Hematopoietic multipotent progenitor cell treated with erythropoietin and hydrocortisone succinate and interleukin-3 and kit ligand, for 15 days (in vitro differentiated cells): Measurements from ENCODE around the gene C6orf15.
A peak's percentile ranks its signal among the peaks of the same experiment; 100 is the strongest.

ENCODE experiments used
- DNase-seq: peaks from one replicate; pipeline ENCODE4 v3.0.0-alpha.2; 2015; ENCODE audit warnings: low spot score

The C6orf15 gene

GRCh38 chr6:31112478-31112877, at the start of gene C6orf15:
Gene C6orf15, minus strand, starts transcription at chr6:31112575. Its CDS starts 20 bp downstream, at chr6:31112555.
- no peak for DNase-seq

- DNase-seq: no peak
These were observed 49.1 kb upstream of the C6orf15 start for GRCh38 chr6:31161216-31162126.

GRCh38 chr6:31158863-31159855, 46.8 kb upstream of the C6orf15 start:
- DNase-seq: peak; percentile 32

DNA sequence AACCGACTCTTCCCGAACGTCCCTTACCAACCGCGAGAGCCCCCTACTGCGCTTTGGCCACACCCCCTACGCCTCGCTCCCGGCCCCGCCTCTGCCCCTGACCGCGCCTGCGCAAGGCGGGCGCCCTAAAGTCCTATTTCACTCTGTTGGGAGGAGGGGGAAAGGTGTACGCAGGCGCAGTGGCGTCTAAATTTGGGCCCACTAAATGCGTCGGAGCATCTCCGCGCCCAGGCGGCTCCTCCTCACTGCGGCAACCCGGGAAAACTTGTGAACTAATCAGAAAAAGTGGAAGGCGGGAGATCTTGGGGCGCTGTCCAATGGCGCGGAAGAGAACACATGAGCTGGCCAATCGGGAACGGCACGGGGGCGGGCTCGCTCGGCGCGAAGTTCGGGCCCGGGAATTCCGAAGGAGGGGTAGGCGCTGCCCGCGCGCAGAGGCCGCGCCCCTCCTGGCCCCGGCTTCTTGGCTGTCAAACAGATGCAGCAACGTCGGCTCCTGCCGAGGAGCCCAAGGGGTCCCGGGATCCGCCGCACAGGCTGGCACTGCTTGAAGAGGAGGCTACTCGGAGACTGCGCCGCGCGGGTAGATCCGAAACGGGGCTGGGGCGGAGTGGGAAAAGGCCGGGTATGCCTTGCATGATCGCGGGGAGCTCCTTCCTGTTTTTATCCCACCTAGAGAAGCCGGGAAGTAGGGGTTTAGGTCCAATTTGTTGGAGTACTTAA, 45.9 kb upstream of the C6orf15 start, which contains the start of gene TCF19:
TCF19 (plus strand) TSS at position 450 of the 723 bp plus-strand sequence. CDS start 881 bp downstream, outside the sequence.
- DNase-seq: peak; percentile 98

- no peak for DNase-seq
These were observed 45.3 kb upstream of the C6orf15 start, which contains the start of gene CCHCR1 for GRCh38 chr6:31157513-31158139. Gene CCHCR1, minus strand, starts transcription at chr6:31157802. Its CDS starts 202 bp downstream, at chr6:31157600.

- no peak for DNase-seq
These were observed 44.3 kb upstream of the C6orf15 start for GRCh38 chr6:31156641-31157040.

DNA sequence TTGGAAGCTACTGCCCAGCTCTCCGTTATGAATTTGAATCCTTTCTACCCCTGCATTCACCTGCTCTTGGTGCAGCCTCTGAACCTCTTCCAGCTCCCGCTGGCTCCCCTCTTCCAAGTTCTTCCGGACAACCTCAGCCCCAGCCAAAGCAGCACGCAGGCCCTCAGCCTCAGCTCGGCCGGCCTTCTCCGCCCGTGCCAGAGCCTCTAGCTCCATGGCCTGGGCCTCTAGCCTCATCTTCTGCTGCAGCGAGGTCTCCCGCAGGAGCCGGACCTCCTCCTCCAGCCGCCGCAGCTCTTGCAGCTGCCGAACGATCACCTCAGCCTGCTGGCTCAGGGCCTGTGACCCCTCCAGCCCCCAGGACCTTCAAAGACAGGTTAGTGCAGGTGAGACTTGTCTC, 42.1 kb upstream of the C6orf15 start:
- DNase-seq: no peak

GRCh38 chr6:31152781-31153180, 40.4 kb upstream of the C6orf15 start:
- DNase-seq: no peak

GRCh38 chr6:31149827-31150447, 37.6 kb upstream of the C6orf15 start:
- DNase-seq: no peak

GRCh38 chr6:31145386-31145785, 33.0 kb upstream of the C6orf15 start:
- no peak for DNase-seq

DNA sequence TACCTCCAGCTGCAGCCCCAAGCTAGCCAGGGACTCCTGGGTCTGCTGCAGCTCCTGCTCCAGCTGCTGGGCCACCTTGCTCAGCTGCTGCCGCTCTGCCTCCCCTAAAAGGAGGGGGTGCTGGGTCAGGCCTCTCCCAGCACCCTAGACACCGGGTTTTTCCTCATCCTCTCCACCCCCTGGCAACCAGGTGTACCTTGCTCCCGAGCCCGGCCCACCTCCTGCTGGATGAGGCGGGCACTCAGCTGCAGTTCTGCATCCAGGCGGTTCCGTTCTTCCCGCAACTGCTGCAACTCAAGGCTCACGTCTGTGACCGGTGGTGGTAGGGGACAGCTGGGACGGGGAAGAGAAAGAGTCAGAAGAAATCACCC, 32.6 kb upstream of the C6orf15 start:
- no peak for DNase-seq

DNA sequence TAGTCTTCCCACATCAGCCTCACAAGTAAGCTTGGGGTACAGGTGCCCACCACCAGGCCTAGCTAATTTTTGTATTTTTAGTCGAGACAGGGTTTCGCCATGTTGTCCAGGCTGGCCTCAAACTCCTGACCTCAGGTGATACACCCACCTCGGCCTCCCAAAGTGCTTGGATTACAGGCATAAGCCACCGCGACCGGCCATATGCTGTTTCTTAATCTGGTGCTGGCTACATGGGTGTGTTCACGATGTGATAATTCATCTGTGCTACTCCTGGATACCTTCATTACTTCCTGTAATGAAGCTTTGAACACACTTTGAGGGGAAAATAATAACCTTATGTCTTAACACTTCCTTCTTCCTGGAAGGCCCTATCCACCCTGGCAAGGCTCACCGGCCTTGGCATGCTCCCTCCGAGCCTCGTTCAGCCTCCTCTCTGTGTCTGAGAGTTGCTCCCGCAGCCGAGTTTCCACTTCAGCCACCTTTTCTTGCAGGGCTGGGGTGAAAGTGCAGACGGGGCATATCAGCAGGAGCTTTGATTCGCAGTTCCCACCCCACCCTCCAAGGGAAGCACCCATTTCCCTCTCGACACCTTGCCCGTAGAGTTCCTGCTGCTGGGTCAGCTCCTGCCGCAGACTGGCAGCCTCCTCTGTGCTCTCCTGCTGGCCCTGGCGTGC, 32.1 kb upstream of the C6orf15 start:
- no peak for DNase-seq

GRCh38 chr6:31143148-31143547, 30.8 kb upstream of the C6orf15 start:
- no peak for DNase-seq

GRCh38 chr6:31142361-31142761, 30.0 kb upstream of the C6orf15 start:
- no peak for DNase-seq

- no peak for DNase-seq
These were observed 28.3 kb upstream of the C6orf15 start for GRCh38 chr6:31140643-31141042.

DNA sequence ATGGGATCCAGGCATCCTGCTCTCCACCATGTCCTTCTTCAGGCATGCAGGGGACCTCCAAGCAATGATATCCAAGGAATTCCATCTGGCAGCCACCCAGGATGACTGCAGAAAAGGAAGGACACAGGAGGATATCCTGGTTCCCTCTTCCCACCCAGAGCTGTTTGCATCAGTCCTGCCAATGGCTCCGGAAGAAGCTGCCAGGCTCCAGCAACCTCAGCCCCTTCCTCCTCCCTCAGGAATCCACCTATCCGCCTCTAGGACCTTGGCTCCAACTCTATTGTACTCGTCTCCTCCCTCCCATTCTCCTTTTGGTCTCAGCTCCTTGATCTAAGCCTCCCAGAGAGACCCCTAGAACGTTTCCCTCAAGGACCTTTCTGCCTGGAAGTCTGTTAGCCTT, 27.2 kb upstream of the C6orf15 start:
- no peak for DNase-seq

- DNase-seq: no peak
These were observed 26.6 kb upstream of the C6orf15 start, which contains the start of gene PSORS1C2 for GRCh38 chr6:31138982-31139381. Gene PSORS1C2, minus strand, starts transcription at chr6:31139066. Its CDS starts 40 bp downstream, at chr6:31139026.

- DNase-seq: no peak
These were observed 23.3 kb upstream of the C6orf15 start for GRCh38 chr6:31135710-31136109.

GRCh38 chr6:31132806-31133205, 20.4 kb upstream of the C6orf15 start:
- DNase-seq: no peak

GRCh38 chr6:31131595-31131994, 19.2 kb upstream of the C6orf15 start:
- DNase-seq: no peak
